T-helper 2 cell treated with Interferon-gamma antibody and Interleukin-4, amounts not matched to agents 5 μg/mL and 100 μg/mL, for 36 hours (primary cell): ENCODE results near the gene DUSP28.
"Not testable (repeated sequence)": the region's sequence is repeated elsewhere in the genome, so short reads cannot be mapped to it uniquely, and the experiment has no call there.

Experiments
- DNase-seq: peaks from one replicate; pipeline ENCODE4 v3.0.0; 2021; ENCODE audit warnings: low spot score
- H3K27ac Mint-ChIP-seq: one replicate; pipeline ENCODE4 v1.8.0; 2021; ENCODE audit warnings: mild to moderate bottlenecking, mixed read lengths
- H3K27me3 Mint-ChIP-seq: one replicate; pipeline ENCODE4 v1.8.0; 2021; ENCODE audit warnings: low read depth, mixed read lengths
- H3K36me3 Mint-ChIP-seq: one replicate; pipeline ENCODE4 v1.8.0; 2021; ENCODE audit warnings: low read depth, mixed read lengths
- H3K4me1 Mint-ChIP-seq: one replicate; pipeline ENCODE4 v1.8.0; 2021; ENCODE audit warnings: low read depth, mixed read lengths
- H3K4me3 Mint-ChIP-seq: one replicate; pipeline ENCODE4 v1.8.0; 2022; ENCODE audit warnings: mild to moderate bottlenecking, moderate library complexity, mixed read lengths
- H3K9me3 Mint-ChIP-seq: one replicate; pipeline ENCODE4 v1.8.0; 2021; ENCODE audit warnings: mixed read lengths

DUSP28 gene

GRCh38 chr2:240521885-240522284 is 38.3 kb upstream of the DUSP28 start:
- not testable (repeated sequence) for H3K27me3 Mint-ChIP-seq, DNase-seq, H3K27ac Mint-ChIP-seq, H3K4me1 Mint-ChIP-seq, H3K4me3 Mint-ChIP-seq
- peaks cover 32% of the 10 kb centered on the region for H3K9me3 Mint-ChIP-seq
- H3K36me3 Mint-ChIP-seq, result peaks cover 56% of the 10 kb centered on the region

- no peak overlapping the region for H3K27ac Mint-ChIP-seq
- peaks cover 37% of the 10 kb centered on the region for H3K9me3 Mint-ChIP-seq
- H3K4me3 Mint-ChIP-seq, result no peak overlapping the region
- H3K27me3 Mint-ChIP-seq, result no peaks in the 10 kb centered on the region
- peaks cover 62% of the 10 kb centered on the region for H3K36me3 Mint-ChIP-seq
- no peak for DNase-seq
- H3K4me1 Mint-ChIP-seq, result no peaks in the 10 kb centered on the region
Measured at GRCh38 chr2:240522406-240522805, 37.8 kb upstream of the DUSP28 start.

GRCh38 chr2:240523451-240524281 is 36.5 kb upstream of the DUSP28 start:
- H3K9me3 Mint-ChIP-seq, result peaks cover 45% of the 10 kb centered on the region
- no peaks in the 10 kb centered on the region for H3K27me3 Mint-ChIP-seq
- no peak for DNase-seq
- H3K36me3 Mint-ChIP-seq, result peaks cover 70% of the 10 kb centered on the region
- H3K27ac Mint-ChIP-seq, result no peak overlapping the region
- no peak overlapping the region for H3K4me3 Mint-ChIP-seq
- no peaks in the 10 kb centered on the region for H3K4me1 Mint-ChIP-seq

- Mint-ChIP-seq H3K36me3 (peaks cover 81% of the 10 kb centered on the region), H3K27me3 (no peaks in the 10 kb centered on the region), H3K4me3 (no peak overlapping the region), H3K4me1 (no peaks in the 10 kb centered on the region), H3K27ac (no peak overlapping the region), H3K9me3 (peaks cover 45% of the 10 kb centered on the region)
- no peak for DNase-seq
Measured at GRCh38 chr2:240524963-240525718, 35.0 kb upstream of the DUSP28 start.

GRCh38 chr2:240525802-240526201 is 34.4 kb upstream of the DUSP28 start:
- peaks cover 82% of the 10 kb centered on the region for H3K36me3 Mint-ChIP-seq
- no peak for DNase-seq
- no peak overlapping the region for H3K4me3 Mint-ChIP-seq
- peaks cover 50% of the 10 kb centered on the region for H3K9me3 Mint-ChIP-seq
- H3K27me3 Mint-ChIP-seq, result no peaks in the 10 kb centered on the region
- no peak overlapping the region for H3K27ac Mint-ChIP-seq
- no peaks in the 10 kb centered on the region for H3K4me1 Mint-ChIP-seq

GRCh38 chr2:240526521-240526920 is 33.6 kb upstream of the DUSP28 start:
- Mint-ChIP-seq H3K27me3 (no peaks in the 10 kb centered on the region), H3K4me3 (no peak overlapping the region), H3K4me1 (no peaks in the 10 kb centered on the region), H3K27ac (no peak overlapping the region), H3K9me3 (peaks cover 57% of the 10 kb centered on the region), H3K36me3 (peaks cover 89% of the 10 kb centered on the region)
- DNase-seq, result no peak

GRCh38 chr2:240527153-240527750 is 32.9 kb upstream of the DUSP28 start:
- no peaks in the 10 kb centered on the region for H3K27me3 Mint-ChIP-seq
- DNase-seq, result no peak
- H3K36me3 Mint-ChIP-seq, result peaks cover 90% of the 10 kb centered on the region
- peaks cover 64% of the 10 kb centered on the region for H3K9me3 Mint-ChIP-seq
- H3K4me1 Mint-ChIP-seq, result no peaks in the 10 kb centered on the region
- H3K4me3 Mint-ChIP-seq, result no peak overlapping the region
- H3K27ac Mint-ChIP-seq, result no peak overlapping the region

- Mint-ChIP-seq H3K9me3 (peaks cover 65% of the 10 kb centered on the region), H3K27ac (no peak overlapping the region), H3K4me3 (no peak overlapping the region), H3K27me3 (no peaks in the 10 kb centered on the region), H3K36me3 (peaks cover 90% of the 10 kb centered on the region), H3K4me1 (no peaks in the 10 kb centered on the region)
- no peak for DNase-seq
Measured at GRCh38 chr2:240528406-240529040, 31.6 kb upstream of the DUSP28 start.

GRCh38 chr2:240529344-240529999 is 30.7 kb upstream of the DUSP28 start:
- H3K4me1 Mint-ChIP-seq, result no peaks in the 10 kb centered on the region
- no peak overlapping the region for H3K27ac Mint-ChIP-seq
- DNase-seq, result no peak
- no peak overlapping the region for H3K4me3 Mint-ChIP-seq
- no peaks in the 10 kb centered on the region for H3K27me3 Mint-ChIP-seq
- H3K9me3 Mint-ChIP-seq, result peaks cover 66% of the 10 kb centered on the region
- peaks cover 90% of the 10 kb centered on the region for H3K36me3 Mint-ChIP-seq

- H3K27me3 Mint-ChIP-seq, result no peaks in the 10 kb centered on the region
- DNase-seq, result no peak
- no peak overlapping the region for H3K27ac Mint-ChIP-seq
- H3K9me3 Mint-ChIP-seq, result peaks cover 59% of the 10 kb centered on the region
- H3K36me3 Mint-ChIP-seq, result peaks cover 89% of the 10 kb centered on the region
- H3K4me1 Mint-ChIP-seq, result no peaks in the 10 kb centered on the region
- H3K4me3 Mint-ChIP-seq, result no peak overlapping the region
Measured at GRCh38 chr2:240530181-240530580, 30.0 kb upstream of the DUSP28 start.

GRCh38 chr2:240531038-240531437 is 29.1 kb upstream of the DUSP28 start:
- peaks cover 87% of the 10 kb centered on the region for H3K36me3 Mint-ChIP-seq
- no peak overlapping the region for H3K4me3 Mint-ChIP-seq
- no peaks in the 10 kb centered on the region for H3K27me3 Mint-ChIP-seq
- H3K4me1 Mint-ChIP-seq, result no peaks in the 10 kb centered on the region
- no peak for DNase-seq
- H3K27ac Mint-ChIP-seq, result no peak overlapping the region
- peaks cover 53% of the 10 kb centered on the region for H3K9me3 Mint-ChIP-seq

GRCh38 chr2:240532031-240532775 is 28.0 kb upstream of the DUSP28 start:
- H3K27me3 Mint-ChIP-seq, result no peaks in the 10 kb centered on the region
- H3K4me1 Mint-ChIP-seq, result no peaks in the 10 kb centered on the region
- peaks cover 77% of the 10 kb centered on the region for H3K36me3 Mint-ChIP-seq
- no peak overlapping the region for H3K4me3 Mint-ChIP-seq
- DNase-seq, result no peak
- peaks cover 45% of the 10 kb centered on the region for H3K9me3 Mint-ChIP-seq
- no peak overlapping the region for H3K27ac Mint-ChIP-seq
